H1 (cell line): ENCODE results near the gene DDX56.

Source experiments
- CHD2 ChIP-seq: IDR thresholded peaks from 2 replicates; pipeline ENCODE4 v1.6.1; 2012; ENCODE audit warnings: low read length, improper control_type of control experiment
- CTCF ChIP-seq, 3 experiments: IDR thresholded peaks; 1 replicate in 2 of 3; 2 replicates in 1 of 3; pipeline versions ENCODE4 v1.5.1 to v1.6.1; 2011; ENCODE audit warnings: low read length in 3 of 3, mild to moderate bottlenecking in 3 of 3, inconsistent platforms in 2 of 3, low read depth in 1 of 3, moderate library complexity in 1 of 3; ENCODE audit not compliant: insufficient read depth in 1 of 3; ENCODE audit errors: control extremely low read depth in 1 of 3

GRCh38 chr7:44517175-44517574 lies 56.5 kb downstream of the DDX56 start:
- TF ChIP-seq CHD2 (no peak), CTCF (IDR thresholded peaks at IDR 0.05; ENCODE audit: control extremely low read depth in 1 of 3, insufficient read depth in 1 of 3, low read depth in 1 of 3, low read length in 3 of 3) (no peak)
